SK-N-SH treated with all-trans-retinoic acid at 6 μM for 48 hours (cell line): Measurements from ENCODE around the gene SCAPER.

Source experiments
- ARNTL ChIP-seq: fragments of 450-650 bp; formaldehyde crosslinking; IDR thresholded peaks from 2 replicates; pipeline ENCODE4 v1.5.0; 2020; ENCODE audit warnings: low read depth, mild to moderate bottlenecking, moderate library complexity, borderline replicate concordance
- BACH2 ChIP-seq: fragments of 250-450 bp; sonication (Bioruptor Pico); IDR thresholded peaks from 2 replicates; pipeline ENCODE4 v1.9.0; 2021; ENCODE audit warnings: mild to moderate bottlenecking, borderline replicate concordance
- CREB5 ChIP-seq: fragments of 250-450 bp; sonication (Bioruptor Pico); IDR thresholded peaks from 2 replicates; pipeline ENCODE4 v1.5.1; 2020; ENCODE audit warnings: low read depth, mild to moderate bottlenecking, moderate library complexity
- CSDC2 ChIP-seq: fragments of 250-450 bp; sonication (Bioruptor Pico); IDR thresholded peaks from 2 replicates; pipeline ENCODE4 v1.5.0; 2020; ENCODE audit warnings: mild to moderate bottlenecking, moderate library complexity
- GLIS3 ChIP-seq: fragments of 250-450 bp; sonication (Bioruptor Pico); IDR thresholded peaks from 2 replicates; pipeline ENCODE4 v1.5.0; 2020; ENCODE audit warnings: mild to moderate bottlenecking, moderate library complexity
- PPARA ChIP-seq: fragments of 250-450 bp; sonication (Bioruptor Pico); IDR thresholded peaks from 2 replicates; pipeline ENCODE4 v1.5.0; 2020; ENCODE audit warnings: mild to moderate bottlenecking, borderline replicate concordance
- TCF4 ChIP-seq: fragments of 250-450 bp; sonication (Bioruptor Pico); IDR thresholded peaks from 2 replicates; pipeline ENCODE4 v1.8.0; 2021; ENCODE audit warnings: mild to moderate bottlenecking, moderate library complexity, borderline replicate concordance
- TSHZ2 ChIP-seq: fragments of 250-450 bp; sonication (Bioruptor Pico); IDR thresholded peaks from 2 replicates; pipeline ENCODE4 v1.5.0; 2020; ENCODE audit warnings: mild to moderate bottlenecking, moderate library complexity
- ZC3H10 ChIP-seq: fragments of 250-450 bp; sonication (Bioruptor Pico); IDR thresholded peaks from 2 replicates; pipeline ENCODE4 v1.5.1; 2021; ENCODE audit warnings: mild to moderate bottlenecking, moderate library complexity
- ZFP3 ChIP-seq: fragments of 250-450 bp; sonication (Bioruptor Pico); IDR thresholded peaks from 2 replicates; pipeline ENCODE4 v1.5.0; 2020; ENCODE audit warnings: mild to moderate bottlenecking, moderate library complexity
- ZFP30 ChIP-seq: fragments of 450-650 bp; formaldehyde crosslinking; IDR thresholded peaks from 2 replicates; pipeline ENCODE4 v1.5.0; 2022; ENCODE audit warnings: mild to moderate bottlenecking, moderate library complexity
- ZNF565 ChIP-seq: fragments of 450-650 bp; formaldehyde crosslinking; conservative IDR thresholded peaks from 2 replicates; pipeline ENCODE4 v1.5.0; 2020; ENCODE audit warnings: low read depth, mild to moderate bottlenecking, moderate library complexity
- TF ChIP-seq, protein P1 (sequence below): fragments of 250-450 bp; sonication (Bioruptor Pico); IDR thresholded peaks from 2 replicates; pipeline ENCODE4 v1.8.0; 2020; ENCODE audit warnings: mild to moderate bottlenecking, moderate library complexity, borderline replicate concordance
- TF ChIP-seq, protein P2 (sequence below): fragments of 250-450 bp; sonication (Bioruptor Pico); IDR thresholded peaks from 2 replicates; pipeline ENCODE4 v1.5.1; 2021; ENCODE audit warnings: mild to moderate bottlenecking, moderate library complexity

DNA sequence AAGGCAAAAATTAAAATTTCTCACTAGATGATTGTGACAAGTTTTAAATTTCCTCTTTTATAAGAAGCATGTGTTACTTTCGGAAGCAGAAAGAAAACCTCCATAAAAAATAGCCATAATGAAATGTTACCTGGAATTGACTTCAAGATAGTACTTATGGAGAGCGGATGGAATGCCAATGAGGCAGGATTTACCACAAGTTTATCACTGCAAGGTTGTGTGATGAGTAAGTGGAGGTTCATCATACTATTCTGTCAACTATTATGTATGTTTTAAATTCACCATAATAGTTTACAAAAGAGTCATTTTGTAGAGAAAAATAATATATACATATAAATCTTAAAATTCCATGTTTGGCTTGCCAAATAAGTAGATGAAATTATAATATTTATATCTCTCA is 230.3 kb downstream of the SCAPER start:
- TF ChIP-seq ZFP3 (CRISPR knock-in tag) (no peak), PPARA (no peak), TSHZ2 (CRISPR knock-in tag) (no peak), CREB5 (CRISPR knock-in tag) (no peak), CSDC2 (CRISPR knock-in tag) (no peak), TCF4 (CRISPR knock-in tag) (no peak), ZNF565 (CRISPR knock-in tag) (no peak), ARNTL (CRISPR knock-in tag) (no peak), BACH2 (CRISPR knock-in tag) (no peak), ZC3H10 (CRISPR knock-in tag) (no peak), GLIS3 (CRISPR knock-in tag) (no peak), ZFP30 (CRISPR knock-in tag) (no peak)
- TF ChIP-seq, protein P1, sequence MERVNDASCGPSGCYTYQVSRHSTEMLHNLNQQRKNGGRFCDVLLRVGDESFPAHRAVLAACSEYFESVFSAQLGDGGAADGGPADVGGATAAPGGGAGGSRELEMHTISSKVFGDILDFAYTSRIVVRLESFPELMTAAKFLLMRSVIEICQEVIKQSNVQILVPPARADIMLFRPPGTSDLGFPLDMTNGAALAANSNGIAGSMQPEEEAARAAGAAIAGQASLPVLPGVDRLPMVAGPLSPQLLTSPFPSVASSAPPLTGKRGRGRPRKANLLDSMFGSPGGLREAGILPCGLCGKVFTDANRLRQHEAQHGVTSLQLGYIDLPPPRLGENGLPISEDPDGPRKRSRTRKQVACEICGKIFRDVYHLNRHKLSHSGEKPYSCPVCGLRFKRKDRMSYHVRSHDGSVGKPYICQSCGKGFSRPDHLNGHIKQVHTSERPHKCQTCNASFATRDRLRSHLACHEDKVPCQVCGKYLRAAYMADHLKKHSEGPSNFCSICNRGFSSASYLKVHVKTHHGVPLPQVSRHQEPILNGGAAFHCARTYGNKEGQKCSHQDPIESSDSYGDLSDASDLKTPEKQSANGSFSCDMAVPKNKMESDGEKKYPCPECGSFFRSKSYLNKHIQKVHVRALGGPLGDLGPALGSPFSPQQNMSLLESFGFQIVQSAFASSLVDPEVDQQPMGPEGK (CRISPR knock-in tag) = no peak
- TF ChIP-seq, protein P2, sequence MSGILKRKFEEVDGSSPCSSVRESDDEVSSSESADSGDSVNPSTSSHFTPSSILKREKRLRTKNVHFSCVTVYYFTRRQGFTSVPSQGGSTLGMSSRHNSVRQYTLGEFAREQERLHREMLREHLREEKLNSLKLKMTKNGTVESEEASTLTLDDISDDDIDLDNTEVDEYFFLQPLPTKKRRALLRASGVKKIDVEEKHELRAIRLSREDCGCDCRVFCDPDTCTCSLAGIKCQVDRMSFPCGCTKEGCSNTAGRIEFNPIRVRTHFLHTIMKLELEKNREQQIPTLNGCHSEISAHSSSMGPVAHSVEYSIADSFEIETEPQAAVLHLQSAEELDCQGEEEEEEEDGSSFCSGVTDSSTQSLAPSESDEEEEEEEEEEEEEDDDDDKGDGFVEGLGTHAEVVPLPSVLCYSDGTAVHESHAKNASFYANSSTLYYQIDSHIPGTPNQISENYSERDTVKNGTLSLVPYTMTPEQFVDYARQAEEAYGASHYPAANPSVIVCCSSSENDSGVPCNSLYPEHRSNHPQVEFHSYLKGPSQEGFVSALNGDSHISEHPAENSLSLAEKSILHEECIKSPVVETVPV (CRISPR knock-in tag) = no peak
